NT2/D1 (cell line): ENCODE results near the gene SLC4A1AP.

Experiments used
- DNase-seq: peaks from one replicate; pipeline ENCODE4 v3.0.0-alpha.2; 2011; ENCODE audit warnings: low read depth, low spot score
- H3K27me3 ChIP-seq: 2 replicates; pipeline ENCODE4 v1.6.0; 2011; ENCODE audit warnings: mild to moderate bottlenecking; ENCODE audit not compliant: insufficient read length, insufficient read depth
- H3K36me3 ChIP-seq: 2 replicates; pipeline ENCODE4 v1.6.1; 2011; ENCODE audit warnings: mild to moderate bottlenecking, low read length, mixed read lengths; ENCODE audit not compliant: insufficient read depth, insufficient read length
- H3K4me1 ChIP-seq: 2 replicates; pipeline ENCODE4 v1.5.1; 2011; ENCODE audit not compliant: insufficient read depth, insufficient read length
- H3K4me3 ChIP-seq: 2 replicates; pipeline ENCODE4 v1.5.1; 2011; ENCODE audit warnings: low read depth; ENCODE audit not compliant: insufficient read length
- H3K9ac ChIP-seq: 2 replicates; pipeline ENCODE4 v1.6.0; 2011; ENCODE audit warnings: low read depth; ENCODE audit not compliant: insufficient read length
- H3K9me3 ChIP-seq: 2 replicates; pipeline ENCODE4 v1.5.1; 2011; ENCODE audit warnings: mild to moderate bottlenecking, low read length; ENCODE audit not compliant: insufficient read depth
- SUZ12 ChIP-seq: IDR thresholded peaks from 2 replicates; pipeline ENCODE4 v1.6.1; 2011; ENCODE audit not compliant: insufficient read length, insufficient read depth; ENCODE audit errors: extremely low read depth
- YY1 ChIP-seq: IDR thresholded peaks from 2 replicates; pipeline ENCODE4 v1.6.1; 2011; ENCODE audit not compliant: insufficient read length, insufficient read depth
- ZNF274 ChIP-seq: IDR thresholded peaks from 2 replicates; pipeline ENCODE4 v1.6.1; 2011; ENCODE audit warnings: mild to moderate bottlenecking, low read depth, low read length

SLC4A1AP gene

GRCh38 chr2:27741673-27742072, 78.0 kb downstream of the SLC4A1AP start:
- Histone ChIP-seq H3K27me3 (peaks cover 3% of the 10 kb centered on the region), H3K4me3 (no peak overlapping the region), H3K36me3 (no peaks in the 10 kb centered on the region), H3K9ac (no peak overlapping the region), H3K4me1 (no peaks in the 10 kb centered on the region), H3K9me3 (no peaks in the 10 kb centered on the region)
- DNase-seq: no peak
- TF ChIP-seq ZNF274: no peak
- no peak for TF ChIP-seq YY1
- TF ChIP-seq SUZ12: no peak

- no peak overlapping the region for H3K4me3 ChIP-seq
- H3K4me1 ChIP-seq: no peaks in the 10 kb centered on the region
- H3K36me3 ChIP-seq: no peaks in the 10 kb centered on the region
- no peak for DNase-seq
- TF ChIP-seq ZNF274: no peak
- no peak for TF ChIP-seq YY1
- TF ChIP-seq SUZ12: no peak
- no peaks in the 10 kb centered on the region for H3K9me3 ChIP-seq
- H3K27me3 ChIP-seq: no peaks in the 10 kb centered on the region
- no peak overlapping the region for H3K9ac ChIP-seq
These were observed 78.9 kb downstream of the SLC4A1AP start for GRCh38 chr2:27742571-27742970.
